Right renal pelvis (tissue), 4 donors: ENCODE measurements around the gene OR2Z1. TPM values are rescaled to one million over a fixed set of nuclear protein-coding genes. Genes with fewer than 3 reads are reported as not detected.

Source experiments
- DNase-seq, 4 donors: peaks; one replicate each; pipeline ENCODE4 v3.0.0-alpha.2; 2013; ENCODE audit warnings: low read depth in 4 of 4, low spot score in 3 of 4, missing footprints in 1 of 4
- polyA plus RNA-seq, 4 donors: library from polyadenylated mRNA; unstranded; fragments of 120-200 nt; gene quantifications; one replicate each; pipeline ENCODE4 v1.2.1, GENCODE V29; 2013; ENCODE audit not compliant: insufficient read length in 4 of 4

OR2Z1 gene
- not detected for polyA plus RNA-seq

GRCh38 chr19:8721334-8721733, at the start of gene OR2Z1:
Gene OR2Z1 (plus strand): TSS chr19:8721634. CDS start chr19:8731029, 9,395 bp downstream.
- no peak for DNase-seq

- no peak for DNase-seq
Measured at GRCh38 chr19:8673276-8673891, 48.0 kb upstream of the OR2Z1 start.

GRCh38 chr19:8675066-8675465, 46.4 kb upstream of the OR2Z1 start:
- no peak for DNase-seq

- no peak for DNase-seq
Measured at GRCh38 chr19:8678244-8678807, 43.1 kb upstream of the OR2Z1 start.

DNA sequence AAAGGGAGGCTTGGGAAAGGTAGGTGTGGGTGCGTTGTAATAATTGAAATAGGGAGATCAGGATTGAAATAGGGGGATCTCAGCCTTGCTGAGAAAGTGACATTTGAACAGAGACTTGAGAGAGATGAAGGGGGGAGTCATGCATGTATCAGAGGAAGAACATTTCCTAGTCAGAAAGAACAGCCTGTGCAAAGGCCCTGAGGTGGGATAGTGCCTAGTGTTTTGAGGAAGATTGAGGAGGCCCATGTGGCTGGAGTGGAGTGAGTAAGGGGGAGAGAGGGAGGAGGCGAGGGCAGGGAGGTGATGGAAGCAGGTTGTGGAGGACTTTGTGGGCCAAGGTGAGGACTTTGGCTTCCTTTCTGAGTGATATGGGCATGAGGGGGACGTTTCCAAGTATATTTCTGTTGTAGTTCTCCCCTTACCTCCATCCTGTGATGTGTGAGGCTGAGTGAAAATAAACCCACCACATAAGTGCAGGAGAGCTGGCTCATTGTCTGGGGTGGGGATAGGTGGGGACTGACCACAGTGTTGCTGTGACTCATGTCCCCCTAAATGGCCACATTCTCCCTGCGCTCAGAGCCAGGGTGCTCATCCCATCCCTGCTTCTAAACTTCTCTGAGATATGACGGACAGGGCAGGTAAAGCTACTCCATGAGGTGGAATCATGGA, 40.6 kb upstream of the OR2Z1 start:
- DNase-seq = no peak

DNA sequence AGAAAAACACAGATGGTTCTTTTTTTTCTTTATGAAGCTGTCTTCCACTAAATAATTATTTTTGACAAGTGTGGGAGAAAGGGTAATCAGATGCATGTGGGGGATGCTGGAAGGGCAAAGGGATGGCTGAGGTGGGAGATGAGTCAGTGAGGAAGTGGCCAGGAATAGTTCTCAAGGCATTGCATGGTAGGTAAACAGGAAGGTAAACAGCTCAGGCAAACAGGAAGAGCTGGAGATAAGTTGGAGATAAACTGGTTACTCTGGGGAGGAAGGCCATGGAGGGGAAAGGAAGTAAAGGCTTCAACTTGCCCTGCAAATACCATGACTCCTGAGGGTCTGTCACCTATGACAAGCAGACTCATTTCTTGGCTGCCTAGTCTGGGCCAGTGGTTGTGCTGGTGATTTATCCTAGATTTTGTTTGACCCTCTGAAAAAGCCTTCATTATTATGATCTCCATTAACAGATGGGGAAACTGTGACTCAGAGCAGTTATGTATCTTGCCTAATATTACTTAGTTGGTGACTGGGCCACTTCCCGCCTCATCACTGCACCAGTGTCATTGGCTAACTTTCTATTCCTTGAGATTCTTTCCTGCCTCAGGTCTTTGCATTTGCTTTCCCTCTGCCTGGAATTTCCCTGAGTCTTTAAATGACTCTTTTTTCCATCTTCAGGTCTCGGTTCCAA, 39.9 kb upstream of the OR2Z1 start:
- no peak for DNase-seq

DNA sequence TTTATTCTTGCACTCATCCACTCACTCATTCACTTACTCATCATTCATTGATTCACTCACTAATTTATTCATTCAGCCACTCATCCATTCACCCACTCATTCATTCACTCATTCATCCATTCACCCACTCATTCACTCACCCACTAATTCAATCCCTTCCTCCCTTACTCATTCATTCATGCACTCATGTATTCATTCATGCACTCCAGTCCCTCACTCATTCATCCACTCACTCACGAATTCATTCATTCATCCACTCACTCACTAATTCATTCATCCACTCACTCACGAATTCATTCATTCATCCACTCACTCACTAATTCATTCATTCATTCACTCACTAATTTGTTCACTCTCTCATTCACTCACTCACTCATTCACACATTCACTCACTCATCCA, 39.0 kb upstream of the OR2Z1 start:
- no peak for DNase-seq

DNA sequence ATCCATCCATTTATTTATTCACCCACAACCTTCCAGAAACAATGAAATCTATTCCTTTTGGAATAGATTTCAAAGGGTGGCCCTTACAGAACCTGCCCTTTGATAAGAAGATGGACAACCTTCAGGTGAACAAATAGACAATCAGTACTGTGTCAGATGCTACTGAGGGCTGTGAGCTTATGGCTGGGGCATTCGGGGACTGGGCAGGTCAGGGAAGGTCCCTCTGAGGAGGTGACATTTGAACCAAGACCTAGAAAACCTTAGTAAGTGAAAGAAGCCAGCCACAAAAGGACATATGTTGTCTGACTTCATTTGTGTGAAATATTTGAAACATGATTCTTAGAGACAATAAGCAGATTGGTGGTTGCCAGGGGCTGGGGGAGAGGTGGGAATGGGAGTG, 38.5 kb upstream of the OR2Z1 start:
- DNase-seq = no peak

DNA sequence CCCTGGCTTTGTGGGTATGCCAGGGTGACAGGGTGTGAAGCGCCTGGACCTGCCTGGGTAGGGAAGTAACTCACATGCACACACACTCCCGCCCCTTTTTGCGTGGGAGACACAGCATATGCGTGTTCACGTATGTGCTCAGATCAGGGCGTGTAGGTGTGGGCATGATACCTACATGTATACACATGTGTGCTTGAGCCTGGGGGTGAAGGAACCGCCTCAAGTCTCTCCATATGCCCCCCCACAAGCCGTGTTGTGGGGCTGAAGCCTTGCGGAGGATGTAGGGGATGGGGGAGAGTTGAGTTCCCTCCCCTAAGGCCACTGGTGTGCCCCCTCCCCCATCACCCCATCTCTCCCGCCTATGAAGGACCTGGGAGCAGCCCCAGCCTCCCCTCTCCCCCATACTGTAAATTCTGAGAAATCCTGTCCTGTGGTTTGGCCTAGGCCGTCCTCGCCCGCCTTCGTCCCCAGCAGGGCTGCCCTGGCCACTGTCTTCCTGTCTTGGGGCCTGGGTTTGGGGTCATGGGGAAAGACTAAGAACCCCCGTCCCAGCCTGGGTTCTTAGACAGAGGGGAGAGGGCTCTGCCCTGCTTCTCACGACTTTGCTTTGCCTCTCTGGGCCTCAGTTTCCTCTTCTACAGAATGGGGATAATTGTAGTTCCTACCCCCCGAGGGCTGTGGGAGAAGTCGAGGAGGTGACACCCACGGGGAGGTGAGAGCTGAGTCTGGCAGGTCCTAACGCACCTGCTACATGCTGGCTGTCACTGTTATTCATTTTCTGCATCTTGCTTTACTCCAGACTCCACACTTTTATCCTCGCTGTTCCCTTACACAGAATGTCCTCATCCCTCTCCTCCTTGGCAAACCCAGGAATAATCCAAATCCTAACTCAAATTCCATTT, 37.2 kb upstream of the OR2Z1 start:
- DNase-seq = no peak

GRCh38 chr19:8686549-8686948, 34.9 kb upstream of the OR2Z1 start:
- no peak for DNase-seq

DNA sequence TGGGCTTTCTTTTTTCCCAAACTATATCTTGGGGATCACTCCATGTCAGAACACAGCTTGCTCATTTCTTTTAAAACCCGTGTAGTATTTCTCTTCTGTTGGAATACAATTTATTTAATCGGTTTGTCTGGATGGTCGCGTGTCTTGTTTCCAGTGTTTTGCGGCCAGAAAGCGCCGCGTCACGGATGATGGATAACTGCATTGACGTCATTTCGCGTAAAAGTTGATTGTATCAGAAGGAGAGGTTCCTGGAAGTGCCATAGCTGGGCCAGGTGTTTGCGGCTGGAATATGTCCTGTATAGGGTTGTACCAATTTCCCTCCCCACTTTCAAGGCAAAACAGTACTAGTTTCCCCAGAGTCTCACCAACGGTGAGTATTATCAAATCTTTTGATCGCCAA, 32.5 kb upstream of the OR2Z1 start:
- no peak for DNase-seq

DNA sequence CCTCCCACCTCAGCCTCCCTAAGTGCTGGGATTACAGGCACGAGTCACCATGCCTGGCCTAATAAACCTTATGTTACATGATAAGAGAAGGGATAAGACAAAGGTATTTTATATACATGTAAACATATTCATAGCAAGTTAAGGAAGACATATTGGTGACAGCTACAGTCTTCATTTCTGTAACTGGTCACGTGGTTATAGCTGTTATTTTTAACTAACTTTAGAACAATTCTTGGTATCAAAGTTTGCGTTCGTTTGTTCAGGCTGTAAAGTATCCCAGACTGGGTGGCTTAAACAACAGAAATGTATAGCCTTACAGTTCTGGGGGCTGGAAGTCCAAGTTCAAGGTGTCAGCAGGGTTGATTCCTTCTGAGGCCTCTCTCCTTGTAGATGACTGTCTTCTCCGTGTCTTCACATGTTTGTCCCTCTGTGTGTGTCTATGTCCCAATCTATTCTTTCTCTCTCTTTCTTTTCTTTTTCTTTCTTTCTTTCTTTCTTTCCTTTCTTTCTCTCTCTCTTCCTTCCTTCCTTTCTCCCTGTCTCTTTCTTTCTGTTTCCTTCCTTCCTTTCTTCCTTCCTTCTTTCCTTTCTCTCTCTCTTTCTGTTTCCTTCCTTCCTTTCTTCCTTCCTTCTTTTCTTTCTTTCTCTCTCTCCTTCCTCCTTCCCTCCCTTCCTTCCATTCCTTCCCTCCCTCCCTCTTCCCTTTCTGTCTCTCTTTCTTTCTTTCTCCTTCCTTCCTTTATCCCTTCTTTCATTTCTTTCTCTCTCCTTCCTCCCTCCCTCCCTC, 30.5 kb upstream of the OR2Z1 start:
- DNase-seq = no peak

GRCh38 chr19:8695501-8695900, 25.9 kb upstream of the OR2Z1 start:
- DNase-seq = no peak

GRCh38 chr19:8695911-8696310, 25.5 kb upstream of the OR2Z1 start:
- no peak for DNase-seq

GRCh38 chr19:8696993-8697392, 24.4 kb upstream of the OR2Z1 start:
- no peak for DNase-seq

- DNase-seq = no peak
Measured at GRCh38 chr19:8697671-8698432, 23.6 kb upstream of the OR2Z1 start.

- DNase-seq = no peak
Measured at GRCh38 chr19:8698433-8699063, 22.9 kb upstream of the OR2Z1 start, which contains the start of gene ACTL9. Gene ACTL9 (minus strand): TSS chr19:8698795. CDS start chr19:8698701, 94 bp downstream.

DNA sequence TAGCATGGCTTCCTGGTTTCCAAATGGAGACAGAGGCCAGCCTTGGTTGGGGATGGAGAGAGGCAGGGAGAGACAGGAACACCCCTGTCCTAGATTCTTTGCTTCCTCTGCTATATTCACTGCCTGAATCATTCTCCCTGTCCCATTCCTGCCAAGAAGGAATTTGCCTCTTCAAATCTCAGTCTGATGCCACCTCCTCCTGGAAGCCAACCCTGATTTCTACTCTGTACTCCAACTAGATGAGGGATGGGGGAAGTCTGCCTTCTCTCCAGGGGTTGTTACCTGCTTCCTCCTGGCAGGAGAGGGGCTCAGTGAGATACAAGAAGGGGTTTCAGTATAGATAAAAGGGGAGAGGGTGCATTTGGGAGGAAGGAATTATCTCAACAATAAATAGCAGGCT, 21.5 kb upstream of the OR2Z1 start:
- DNase-seq = no peak

DNA sequence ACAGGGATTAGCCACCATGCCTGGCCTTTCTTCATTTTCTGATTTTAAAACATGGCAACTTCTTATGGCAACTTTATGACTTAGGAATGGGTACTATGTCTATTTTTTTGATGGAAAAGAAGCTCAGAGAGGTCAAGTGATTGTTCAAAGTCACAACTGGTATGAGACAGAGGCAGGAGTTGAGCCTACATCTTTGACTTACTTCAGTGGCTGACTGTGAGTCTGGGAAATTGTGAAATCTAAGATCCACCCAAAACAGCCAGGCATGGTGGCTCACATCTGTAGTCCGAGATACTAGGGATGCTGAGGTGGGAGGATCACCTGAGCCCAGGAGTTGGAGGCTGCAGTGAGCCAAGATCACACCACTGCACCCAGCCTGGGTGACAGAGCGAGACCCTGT, 20.5 kb upstream of the OR2Z1 start:
- DNase-seq = no peak
